Measurements from ENCODE around the gene PRDM10. TPM values are rescaled to one million over a fixed set of nuclear protein-coding genes. Genes with fewer than 3 reads are reported as not detected.

Gene PRDM10
- total RNA-seq, 1 experiment from 2014 or later, result 7.7 TPM

- H3K27me3 Mint-ChIP-seq (ENCODE audit: low read depth), result no peaks in the 10 kb centered on the region
- Histone ChIP-seq H2BK5ac (ENCODE audit: insufficient read length, low read length) (no peak overlapping the region), H2BK12ac (ENCODE audit: insufficient read length, low read depth, low read length) (no peak overlapping the region), H4K5ac (ENCODE audit: insufficient read length, low read depth, low read length) (no peak overlapping the region), H3K14ac (ENCODE audit: insufficient read depth, low read length) (no peak overlapping the region), H2BK120ac (ENCODE audit: low read depth, low read length, poor library complexity, severe bottlenecking) (no peak overlapping the region), H3K27me3 (ENCODE audit: insufficient read depth, low read length) (no peaks in the 10 kb centered on the region), H4K91ac (ENCODE audit: insufficient read length, low read depth, low read length) (no peak overlapping the region), H3T11ph (ENCODE audit: low read length) (no peak overlapping the region), H3K4me1 (ENCODE audit: insufficient read depth, low read length) (no peaks in the 10 kb centered on the region), H4K20me1 (ENCODE audit: control insufficient read depth, insufficient read depth, insufficient read length) (no peaks in the 10 kb centered on the region), H2BK20ac (ENCODE audit: low read depth, low read length, poor library complexity, severe bottlenecking) (no peak overlapping the region), H3K4me2 (ENCODE audit: insufficient read depth, insufficient read length, low read length) (no peak overlapping the region), H3K23me2 (ENCODE audit: insufficient read length, low read depth, low read length, poor library complexity, severe bottlenecking) (no peaks in the 10 kb centered on the region), H3K27ac (ENCODE audit: insufficient read length, low read depth, low read length) (no peak overlapping the region), H3K18ac (ENCODE audit: insufficient read length, low read depth, low read length) (no peak overlapping the region), H3K9me3 (ENCODE audit: control insufficient read depth, low read depth, low read length) (no peaks in the 10 kb centered on the region), H3K56ac (ENCODE audit: insufficient read length, low read depth, low read length) (no peak overlapping the region), H3K79me2 (ENCODE audit: insufficient read depth, low read length) (no peaks in the 10 kb centered on the region), H2BK15ac (ENCODE audit: low read depth, low read length) (no peak overlapping the region), H3K79me1 (ENCODE audit: insufficient read depth, low read depth, low read length, poor library complexity, severe bottlenecking) (no peaks in the 10 kb centered on the region), H2AK5ac (ENCODE audit: insufficient read length, low read length) (no peak overlapping the region), H3K9ac (ENCODE audit: extremely low read depth, insufficient read length, low read length) (no peak overlapping the region), H4K8ac (replicated peaks; ENCODE audit: insufficient read length, low read depth, low read length) (no peak overlapping the region), H2AFZ (ENCODE audit: low read length) (no peak overlapping the region), H3K23ac (ENCODE audit: insufficient read length, low read depth, low read length) (no peak overlapping the region), H3K4ac (ENCODE audit: low read depth, low read length) (no peak overlapping the region)
- TF ChIP-seq CTCF (conservative IDR thresholded peaks at IDR 0.05), result no peak
- H3K36me3 Mint-ChIP-seq (ENCODE audit: insufficient read depth in 1 of 3, low read depth in 3 of 3), result peaks cover 31 to 69% (median 50%) of the 10 kb centered on the region in 3 experiments; a peak in 6 of 7 replicates
- DNase-seq, result no peak
- no peak overlapping the region; a peak in 1 of 5 replicates for H3K4me3 Mint-ChIP-seq
- no CpG with 5 or more reads among the region's 8 CpGs for WGBS (ENCODE audit: extremely low coverage, insufficient read length, low lambda C conversion rate)
- no peaks in the 10 kb centered on the region for H3K9me3 Mint-ChIP-seq
- H3K4me1 Mint-ChIP-seq, result peaks cover 3% of the 10 kb centered on the region in 2 experiments; a peak in 3 of 4 replicates
- no peak overlapping the region; a peak in 1 of 7 replicates for H3K27ac Mint-ChIP-seq
These were observed 97.2 kb downstream of the PRDM10 start for GRCh38 chr11:129905402-129905801.

All from H9 (cell line).